ENCODE measurements around the gene EIF4G3.

EIF4G3 gene

GRCh38 chr1:21162740-21163464, 13.8 kb downstream of the EIF4G3 start:
- TF ChIP-seq RAD21 (IDR thresholded peaks at IDR 0.05; ENCODE audit: low read depth) (no peak), YY1 (IDR thresholded peaks at IDR 0.05; ENCODE audit: low read depth) (no peak), CEBPB (IDR thresholded peaks at IDR 0.05) (no peak), TEAD4 (IDR thresholded peaks at IDR 0.05) (no peak), MAX (IDR thresholded peaks at IDR 0.05) (no peak), TAF1 (IDR thresholded peaks at IDR 0.05; ENCODE audit: low read depth) (no peak), ZBTB7A (IDR thresholded peaks at IDR 0.05; ENCODE audit: low read depth) (no peak), EP300 (IDR thresholded peaks at IDR 0.05; ENCODE audit: borderline replicate concordance) (no peak), FOXM1 (IDR thresholded peaks at IDR 0.05; ENCODE audit: borderline replicate concordance, low read depth) (no peak), CREB1 (IDR thresholded peaks at IDR 0.05; ENCODE audit: low read depth) (no peak), TCF12 (IDR thresholded peaks at IDR 0.05; ENCODE audit: low read depth) (no peak), REST (IDR thresholded peaks at IDR 0.05; ENCODE audit: low read depth) (no peak), NFIC (IDR thresholded peaks at IDR 0.05) (no peak)

- TF ChIP-seq MAX (IDR thresholded peaks at IDR 0.05) = no peak
- TF ChIP-seq YY1 (IDR thresholded peaks at IDR 0.05; ENCODE audit: low read depth) = no peak
- TF ChIP-seq REST (IDR thresholded peaks at IDR 0.05; ENCODE audit: low read depth) = no peak
- TF ChIP-seq NFIC (IDR thresholded peaks at IDR 0.05) = no peak
- TF ChIP-seq CREB1 (IDR thresholded peaks at IDR 0.05; ENCODE audit: low read depth) = no peak
- no peak for TF ChIP-seq TEAD4 (IDR thresholded peaks at IDR 0.05)
These were observed 14.9 kb downstream of the EIF4G3 start for GRCh38 chr1:21161842-21162241.

GRCh38 chr1:21160263-21160796, 16.4 kb downstream of the EIF4G3 start:
- TF ChIP-seq EP300 (IDR thresholded peaks at IDR 0.05; ENCODE audit: borderline replicate concordance) = no peak
- no peak for TF ChIP-seq TEAD4 (IDR thresholded peaks at IDR 0.05)
- TF ChIP-seq NFIC (IDR thresholded peaks at IDR 0.05) = no peak
- no peak for TF ChIP-seq ZBTB7A (IDR thresholded peaks at IDR 0.05; ENCODE audit: low read depth)
- no peak for TF ChIP-seq CREB1 (IDR thresholded peaks at IDR 0.05; ENCODE audit: low read depth)
- TF ChIP-seq EGR1 (IDR thresholded peaks at IDR 0.05) = no peak
- no peak for TF ChIP-seq REST (IDR thresholded peaks at IDR 0.05; ENCODE audit: low read depth)
- TF ChIP-seq CEBPB (IDR thresholded peaks at IDR 0.05) = no peak
- TF ChIP-seq MAX (IDR thresholded peaks at IDR 0.05) = no peak
- TF ChIP-seq RAD21 (IDR thresholded peaks at IDR 0.05; ENCODE audit: low read depth) = no peak
- TF ChIP-seq FOXM1 (IDR thresholded peaks at IDR 0.05; ENCODE audit: borderline replicate concordance, low read depth) = no peak
- TF ChIP-seq TCF12 (IDR thresholded peaks at IDR 0.05; ENCODE audit: low read depth) = no peak
- no peak for TF ChIP-seq TAF1 (IDR thresholded peaks at IDR 0.05; ENCODE audit: low read depth)
- TF ChIP-seq YY1 (IDR thresholded peaks at IDR 0.05; ENCODE audit: low read depth) = no peak
- TF ChIP-seq USF1 (IDR thresholded peaks at IDR 0.05) = no peak

GRCh38 chr1:21157868-21158267, 18.8 kb downstream of the EIF4G3 start:
- TF ChIP-seq YY1 (IDR thresholded peaks at IDR 0.05; ENCODE audit: low read depth) (no peak), EP300 (IDR thresholded peaks at IDR 0.05; ENCODE audit: borderline replicate concordance) (no peak), NFIC (IDR thresholded peaks at IDR 0.05) (no peak), FOXM1 (IDR thresholded peaks at IDR 0.05; ENCODE audit: borderline replicate concordance, low read depth) (no peak), MAX (IDR thresholded peaks at IDR 0.05) (no peak)
